Activated T-helper 9 cell treated with anti-CD3 and anti-CD28 coated beads, Interleukin-2, amount 50 U/mL, for 16 hours (primary cell): ENCODE data around the gene GPR26.

Source experiments
- DNase-seq: peaks from one replicate; pipeline ENCODE4 v3.0.0-alpha.2; 2020; ENCODE audit warnings: low read depth

GPR26 gene

GRCh38 chr10:123666318-123667236 is at the start of gene GPR26:
TSS of gene GPR26 (plus strand) at chr10:123666355. CDS start at chr10:123666408, 53 bp downstream.
- no peak for DNase-seq

- DNase-seq = no peak
Observed at GRCh38 chr10:123618224-123618623, 47.9 kb upstream of the GPR26 start.

- DNase-seq = no peak
Observed at GRCh38 chr10:123619067-123619855, 46.9 kb upstream of the GPR26 start.

GRCh38 chr10:123620621-123621020 is 45.5 kb upstream of the GPR26 start:
- no peak for DNase-seq

- no peak for DNase-seq
Observed at GRCh38 chr10:123621492-123621891, 44.7 kb upstream of the GPR26 start.

GRCh38 chr10:123621916-123622315 is 44.2 kb upstream of the GPR26 start:
- DNase-seq = no peak

GRCh38 chr10:123622381-123622780 is 43.8 kb upstream of the GPR26 start:
- DNase-seq = no peak

- no peak for DNase-seq
Observed at GRCh38 chr10:123624086-123624485, 42.1 kb upstream of the GPR26 start.

GRCh38 chr10:123633106-123633505 is 33.0 kb upstream of the GPR26 start:
- no peak for DNase-seq

- no peak for DNase-seq
Observed at GRCh38 chr10:123633636-123634035, 32.5 kb upstream of the GPR26 start.

GRCh38 chr10:123634221-123634620 is 31.9 kb upstream of the GPR26 start:
- no peak for DNase-seq

GRCh38 chr10:123635131-123635530 is 31.0 kb upstream of the GPR26 start:
- no peak for DNase-seq

GRCh38 chr10:123635745-123636144 is 30.4 kb upstream of the GPR26 start:
- no peak for DNase-seq

- DNase-seq = no peak
Observed at GRCh38 chr10:123636598-123637325, 29.4 kb upstream of the GPR26 start.

GRCh38 chr10:123637326-123637880 is 28.8 kb upstream of the GPR26 start:
- no peak for DNase-seq

- DNase-seq = no peak
Observed at GRCh38 chr10:123639131-123639530, 27.0 kb upstream of the GPR26 start.

GRCh38 chr10:123640016-123640535 is 26.1 kb upstream of the GPR26 start:
- no peak for DNase-seq

GRCh38 chr10:123642293-123642692 is 23.9 kb upstream of the GPR26 start:
- DNase-seq = no peak

GRCh38 chr10:123642697-123643096 is 23.5 kb upstream of the GPR26 start:
- DNase-seq = no peak

- DNase-seq = no peak
Observed at GRCh38 chr10:123643315-123643714, 22.8 kb upstream of the GPR26 start.

GRCh38 chr10:123645016-123645415 is 21.1 kb upstream of the GPR26 start:
- DNase-seq = no peak

- no peak for DNase-seq
Observed at GRCh38 chr10:123645615-123646014, 20.5 kb upstream of the GPR26 start.
